Activated CD8-positive, alpha-beta memory T cell treated with anti-CD3 and anti-CD28 coated beads, Interleukin-2, amount 50 U/mL, for 1 hour (primary cell): ENCODE data around the gene C16orf74.

Source experiments
- DNase-seq: peaks from one replicate; pipeline ENCODE4 v3.0.0-alpha.2; 2020; ENCODE audit errors: extremely low read depth

C16orf74 gene

DNA sequence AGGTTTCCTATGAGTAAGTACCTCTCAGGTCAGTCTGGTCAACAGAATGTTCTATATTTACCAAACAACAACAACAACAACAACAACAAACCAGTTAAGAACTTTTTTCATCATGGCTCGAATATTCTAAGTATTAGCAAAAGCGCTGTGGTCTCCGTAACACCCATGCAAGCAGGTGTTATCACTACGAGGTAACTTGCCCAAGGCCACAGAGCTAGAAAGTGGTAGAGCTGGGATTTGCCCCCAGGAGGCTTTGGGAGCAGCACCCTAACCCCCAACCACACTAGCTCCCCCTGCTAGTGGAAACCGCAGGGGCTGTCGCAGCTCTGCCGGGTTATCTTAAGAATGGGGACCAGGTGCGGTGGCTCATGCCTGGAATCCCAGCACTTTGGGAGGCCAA lies 23.9 kb upstream of the C16orf74 start:
- no peak for DNase-seq

DNA sequence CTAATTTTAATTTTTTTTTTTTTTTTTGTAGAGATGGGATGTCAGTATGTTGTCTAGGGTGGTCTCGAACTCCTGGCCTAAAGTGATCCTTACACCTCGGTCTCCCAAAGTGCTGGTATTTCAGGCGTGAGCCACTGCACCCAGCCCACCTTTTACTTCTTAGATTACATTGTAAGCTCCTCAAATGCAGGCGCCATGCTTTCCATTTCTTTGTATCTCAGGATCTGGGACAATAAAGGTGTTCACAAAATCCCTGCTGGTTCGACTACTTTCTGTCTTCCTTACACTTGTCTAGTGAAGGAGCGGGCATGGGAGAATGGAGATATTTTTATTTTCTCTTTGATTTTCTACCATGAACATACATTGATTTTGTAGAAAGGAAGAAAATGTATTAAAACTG lies 23.2 kb upstream of the C16orf74 start:
- DNase-seq = no peak

DNA sequence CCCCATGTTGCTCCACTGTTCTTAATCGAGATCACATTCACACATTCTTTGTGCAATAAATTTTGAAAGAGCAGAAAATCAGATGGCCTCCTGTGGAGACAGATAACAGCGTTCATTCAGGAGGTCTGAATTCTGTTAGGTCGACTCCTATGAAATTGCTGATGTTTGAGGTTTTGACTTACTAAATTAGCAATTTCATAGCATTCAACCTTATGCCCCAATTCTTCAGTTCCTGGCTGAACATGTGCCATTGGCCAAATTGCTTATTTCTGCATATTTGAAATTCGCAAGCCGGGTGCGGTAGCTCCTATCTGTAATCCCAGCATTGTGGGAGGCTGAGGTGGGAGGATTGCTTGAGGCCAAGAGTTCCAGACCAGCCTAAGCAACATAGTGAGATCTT lies 22.1 kb upstream of the C16orf74 start:
- DNase-seq = no peak

DNA sequence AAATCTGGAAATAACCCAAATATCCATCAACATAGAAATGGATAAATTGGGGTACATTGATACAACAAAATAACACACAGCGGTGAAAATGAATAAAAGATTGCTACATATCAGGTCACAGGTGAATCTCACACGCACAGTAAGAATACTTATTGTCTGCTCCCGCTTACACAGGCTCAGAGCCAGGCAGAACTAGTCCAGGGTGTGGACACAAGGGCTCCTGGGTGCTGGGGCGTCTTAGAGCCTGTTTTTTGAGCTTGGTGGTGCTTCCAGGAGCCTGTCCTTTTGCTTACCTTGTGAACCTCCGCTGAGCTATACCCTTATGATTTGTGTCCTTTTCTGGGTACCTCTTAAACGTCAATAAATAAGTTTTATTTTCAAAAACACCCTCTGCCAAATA lies 19.8 kb upstream of the C16orf74 start:
- no peak for DNase-seq

DNA sequence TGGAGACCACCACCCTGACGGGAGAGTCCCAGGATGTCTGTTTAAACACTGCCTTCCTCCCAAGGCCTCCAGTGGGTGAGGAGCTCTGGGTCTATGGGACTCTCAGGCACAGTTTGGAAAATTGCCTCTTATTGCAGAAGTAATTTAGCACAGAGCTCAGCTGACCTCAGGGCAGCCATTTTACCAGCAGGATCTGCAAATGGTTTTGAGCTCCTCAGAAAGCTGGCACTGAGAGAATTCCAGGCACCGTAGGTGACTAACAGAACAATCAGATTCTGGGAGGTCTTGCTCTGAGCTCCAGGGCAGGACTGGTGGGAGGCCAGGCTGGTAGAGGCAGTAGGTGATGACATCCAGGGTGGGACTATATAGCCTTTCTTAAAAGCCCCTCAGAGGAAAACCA lies 17.3 kb upstream of the C16orf74 start:
- DNase-seq = no peak

DNA sequence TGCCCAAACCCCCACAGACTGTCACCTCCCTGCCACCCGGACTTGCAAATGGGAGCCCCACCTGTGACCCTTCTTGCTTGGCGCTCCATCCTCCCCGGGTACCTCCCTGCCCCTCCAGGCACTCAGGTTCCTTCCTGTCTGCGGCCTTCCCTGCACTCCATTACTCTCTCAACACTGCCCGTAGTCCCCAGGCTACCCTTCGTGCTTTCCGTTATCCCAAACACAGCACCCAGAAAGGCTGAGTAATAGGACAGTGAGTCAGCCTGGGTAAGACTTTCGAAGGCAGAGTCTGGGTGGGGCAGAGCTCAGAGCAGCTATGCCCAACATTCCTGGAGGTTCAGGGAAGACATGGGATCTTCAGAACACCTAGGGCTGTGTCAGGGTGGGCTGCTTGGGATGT lies 16.6 kb upstream of the C16orf74 start:
- DNase-seq = no peak

DNA sequence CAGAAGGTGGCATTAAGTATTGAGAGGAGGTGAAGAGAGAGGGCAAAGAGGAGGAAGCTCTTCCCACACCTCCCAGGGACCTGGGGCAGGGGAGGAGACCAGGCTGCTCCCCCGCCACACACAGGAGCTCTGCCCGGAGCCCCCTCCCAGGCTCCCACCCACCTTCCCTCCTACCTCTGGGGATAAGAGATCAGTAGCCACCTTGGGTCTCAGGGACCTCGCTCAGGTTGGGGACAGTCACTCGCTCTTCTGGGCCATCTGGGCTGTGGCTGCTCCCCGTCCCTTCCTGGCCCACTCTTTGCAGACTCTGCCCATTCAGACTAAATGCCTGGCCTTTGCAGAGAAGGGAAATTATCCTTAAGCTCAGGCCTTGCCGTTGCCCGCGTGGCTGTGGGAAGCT lies 14.9 kb upstream of the C16orf74 start:
- no peak for DNase-seq

DNA sequence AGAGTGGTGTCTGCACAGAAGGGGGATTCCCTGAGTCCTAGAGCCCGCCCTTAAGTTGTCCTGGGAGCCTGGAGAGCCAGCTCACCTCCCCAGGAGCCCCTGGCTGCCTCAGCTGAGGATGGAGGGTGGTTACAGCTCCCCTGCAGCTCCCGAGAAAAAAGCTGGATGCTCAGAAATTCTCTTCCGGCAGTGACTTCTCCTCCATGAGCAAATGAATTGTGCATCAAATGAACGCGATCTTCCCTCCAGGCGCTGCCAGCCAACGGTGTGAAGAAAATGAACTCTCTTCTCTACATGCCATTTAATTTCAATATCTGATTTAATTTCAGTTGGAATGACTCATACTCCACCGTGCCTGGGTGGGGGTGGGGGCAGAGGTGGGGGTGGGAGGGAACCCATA lies 14.3 kb upstream of the C16orf74 start:
- no peak for DNase-seq

DNA sequence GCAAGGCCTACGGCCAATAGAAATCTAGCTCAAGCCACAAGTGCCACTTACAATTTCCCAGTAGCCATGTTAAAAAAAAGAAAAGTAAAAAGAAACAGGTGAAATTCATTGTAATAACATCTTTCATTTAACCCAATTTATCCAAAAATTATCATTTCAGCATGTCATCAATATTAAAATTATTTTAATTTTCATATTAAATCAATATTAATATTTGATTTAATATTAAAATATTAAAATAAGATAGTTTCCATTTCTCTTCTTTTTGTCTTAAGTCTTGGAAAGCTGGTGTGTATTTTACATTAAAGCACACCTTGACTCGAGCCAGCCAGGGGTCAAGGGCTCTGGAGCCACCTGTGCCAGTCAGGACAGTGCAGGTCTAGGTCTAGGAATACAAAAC lies 12.7 kb upstream of the C16orf74 start:
- DNase-seq = no peak

DNA sequence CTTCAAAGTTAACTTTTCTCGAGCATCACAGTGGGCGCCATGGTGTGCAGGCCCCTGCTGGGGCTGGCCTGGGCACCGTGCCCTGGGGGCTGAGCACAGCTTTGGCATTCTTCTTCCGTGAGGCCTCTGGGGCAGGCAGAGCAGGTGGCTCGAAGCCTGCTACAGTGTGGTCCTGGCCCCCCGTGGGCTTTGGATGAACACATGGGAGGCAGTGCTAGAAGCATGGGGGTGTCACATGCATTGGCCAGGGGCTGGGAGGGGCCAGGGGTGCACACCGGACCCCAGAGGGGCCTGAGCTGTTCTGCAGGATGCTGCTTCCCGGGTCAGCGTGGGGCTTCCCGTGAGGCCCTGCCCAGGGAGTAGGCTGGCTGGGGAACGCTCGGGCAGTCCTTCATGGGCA lies 12.1 kb upstream of the C16orf74 start:
- DNase-seq = no peak

DNA sequence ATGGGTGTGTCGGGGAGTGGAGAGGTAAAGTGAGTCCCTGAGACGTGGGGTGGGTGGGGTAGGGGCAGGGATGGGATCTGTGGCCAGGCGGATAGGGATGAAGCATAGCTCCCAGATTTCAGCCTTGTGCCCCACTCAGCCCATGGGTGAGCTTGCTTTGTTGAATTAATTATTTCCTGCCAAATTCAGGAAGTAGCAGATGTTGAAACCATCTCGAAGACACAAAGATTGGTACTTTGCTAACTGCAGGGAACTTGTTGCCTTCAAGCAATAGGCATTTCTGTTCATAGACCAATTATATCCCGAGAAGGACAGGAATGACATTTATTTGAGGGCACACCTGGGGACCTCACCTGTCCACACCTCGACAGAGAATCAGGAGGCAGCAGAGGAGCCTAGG lies 11.0 kb upstream of the C16orf74 start:
- no peak for DNase-seq

DNA sequence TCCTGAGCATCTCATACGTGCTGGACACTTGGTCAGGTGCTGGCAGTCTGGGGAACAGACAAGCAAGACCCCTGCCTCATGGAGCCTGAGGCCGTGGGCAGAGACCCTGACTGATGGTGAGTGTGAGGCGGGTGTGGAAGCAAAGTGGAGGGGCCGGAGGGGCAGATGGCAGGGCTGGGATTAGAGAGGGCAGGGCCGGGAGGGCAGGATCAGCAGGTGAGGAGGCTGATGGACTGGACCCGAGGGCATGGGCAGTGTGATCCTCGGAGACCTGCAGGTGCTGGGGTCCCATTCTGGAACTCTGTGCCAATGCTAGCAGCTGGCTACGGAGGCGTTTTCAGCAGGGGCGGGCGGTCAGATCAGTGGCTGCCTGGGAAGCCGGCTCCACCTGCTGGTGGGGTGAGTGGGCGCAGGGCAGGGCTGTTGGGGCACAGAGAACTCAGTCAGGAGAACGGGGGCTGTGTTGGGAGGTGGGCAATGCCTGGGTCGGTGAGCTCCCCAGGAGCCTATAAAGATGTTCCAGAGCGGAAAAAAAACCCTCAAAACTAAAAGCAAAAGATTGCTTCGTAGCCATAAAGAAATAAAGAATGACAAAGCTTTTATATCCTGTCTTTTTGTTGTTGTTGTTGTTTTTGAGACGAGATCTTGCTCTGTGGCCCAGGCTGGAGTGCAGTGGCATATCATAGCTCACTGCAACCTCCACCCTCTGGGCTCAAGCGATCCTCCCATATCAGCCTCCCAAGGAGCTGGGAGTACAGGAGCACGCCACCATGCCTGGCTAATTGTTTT lies 8.9 kb upstream of the C16orf74 start:
- no peak for DNase-seq

DNA sequence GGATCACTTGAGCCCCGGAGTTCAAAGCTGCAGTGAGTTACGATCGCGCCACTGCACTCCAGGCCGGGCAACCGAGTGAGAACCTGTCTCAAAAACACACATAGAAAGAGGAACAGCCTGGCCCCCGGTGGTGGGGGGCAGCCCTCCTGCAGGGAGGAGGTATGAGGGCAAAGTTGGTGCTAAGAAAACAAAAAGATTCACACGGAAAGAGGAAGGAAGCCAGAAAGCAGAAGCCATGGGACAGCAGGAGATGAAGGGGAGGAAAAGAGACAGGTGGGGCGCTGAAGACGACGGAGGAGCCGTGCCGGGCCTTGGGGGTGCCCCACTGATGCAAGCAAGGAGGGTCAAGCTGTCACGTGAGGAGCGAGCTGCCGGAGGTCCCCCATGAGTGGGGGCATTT lies 8.2 kb upstream of the C16orf74 start:
- no peak for DNase-seq

DNA sequence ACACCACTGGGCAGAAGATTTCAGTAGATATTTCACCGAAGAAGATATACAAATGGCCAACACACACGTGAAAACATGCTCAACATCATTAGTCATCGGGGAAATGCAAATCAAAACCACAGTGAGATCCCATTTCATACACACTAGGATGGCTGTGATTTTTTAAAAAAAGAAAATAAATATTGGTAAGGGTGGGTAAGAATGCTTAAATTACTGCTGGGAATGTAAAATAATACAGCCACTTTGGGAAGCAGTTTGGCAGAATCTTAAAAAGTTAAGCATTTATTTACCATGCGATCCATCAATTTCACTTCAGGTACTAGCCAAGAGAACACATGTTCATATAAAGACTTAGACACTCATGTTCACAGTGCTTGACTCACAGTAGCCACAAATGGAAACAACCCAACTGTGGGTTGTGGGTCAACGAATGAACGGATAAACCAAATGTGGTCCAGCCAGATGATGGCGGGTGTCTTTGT lies 6.5 kb upstream of the C16orf74 start:
- DNase-seq = no peak

DNA sequence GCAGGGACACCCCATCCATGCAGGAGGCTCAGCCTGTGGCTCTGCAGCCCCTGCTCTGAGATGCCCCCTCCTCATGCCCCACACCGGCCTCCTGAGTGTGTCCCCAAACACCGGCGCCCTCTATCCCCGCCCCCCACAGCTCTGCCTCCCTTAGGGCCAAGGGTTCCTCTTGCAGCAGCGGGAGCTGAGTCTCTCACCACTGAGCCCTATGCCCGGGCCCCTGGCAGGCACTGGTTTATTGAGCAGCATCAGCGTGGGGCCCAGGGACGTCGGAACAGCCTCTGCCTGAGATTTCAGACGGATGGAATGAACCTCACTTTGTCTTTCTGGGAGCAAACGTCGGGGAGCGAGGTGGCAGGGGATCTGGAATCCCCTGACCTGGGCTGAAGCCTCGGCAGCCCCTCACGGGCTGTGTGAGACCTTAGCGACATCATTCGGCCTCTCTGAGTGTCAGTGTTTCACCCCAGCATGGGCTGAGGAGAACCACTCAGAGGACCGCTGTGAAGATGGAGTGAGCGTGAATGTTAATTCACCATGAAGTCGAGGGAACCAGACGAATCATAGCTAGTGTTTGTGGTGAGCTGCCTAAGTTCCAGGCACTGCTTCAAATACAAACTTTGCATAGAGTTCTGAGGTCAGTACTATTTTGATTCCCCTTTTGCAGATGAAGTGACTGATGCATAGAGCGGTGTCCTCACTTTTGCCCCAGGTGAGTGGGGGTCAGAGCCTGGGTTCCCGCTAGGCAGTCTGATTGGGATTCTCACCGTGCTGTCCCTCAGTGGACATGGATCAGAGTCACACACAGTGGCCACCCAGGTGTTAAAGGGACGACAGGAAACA lies 5.3 kb upstream of the C16orf74 start:
- no peak for DNase-seq

DNA sequence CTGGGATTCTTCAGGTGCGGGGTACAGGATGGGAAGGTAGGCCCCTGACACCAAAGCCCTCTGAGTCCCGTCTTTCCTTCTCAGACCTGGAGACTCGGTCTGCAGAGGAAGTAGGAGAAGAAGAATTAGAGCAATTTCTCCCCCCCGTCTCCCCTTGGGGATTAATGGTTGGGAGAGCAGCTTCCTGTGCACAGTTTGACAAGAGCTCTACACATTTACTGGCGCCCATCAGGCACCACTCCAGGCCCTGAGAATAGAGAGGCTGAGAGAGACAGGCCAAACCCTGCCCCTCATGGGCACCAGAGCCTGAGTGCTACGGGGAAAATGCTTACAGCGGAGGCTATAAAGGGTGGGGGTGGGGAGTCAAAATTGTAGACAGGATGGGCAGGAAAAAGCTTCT lies 3.5 kb upstream of the C16orf74 start:
- no peak for DNase-seq

DNA sequence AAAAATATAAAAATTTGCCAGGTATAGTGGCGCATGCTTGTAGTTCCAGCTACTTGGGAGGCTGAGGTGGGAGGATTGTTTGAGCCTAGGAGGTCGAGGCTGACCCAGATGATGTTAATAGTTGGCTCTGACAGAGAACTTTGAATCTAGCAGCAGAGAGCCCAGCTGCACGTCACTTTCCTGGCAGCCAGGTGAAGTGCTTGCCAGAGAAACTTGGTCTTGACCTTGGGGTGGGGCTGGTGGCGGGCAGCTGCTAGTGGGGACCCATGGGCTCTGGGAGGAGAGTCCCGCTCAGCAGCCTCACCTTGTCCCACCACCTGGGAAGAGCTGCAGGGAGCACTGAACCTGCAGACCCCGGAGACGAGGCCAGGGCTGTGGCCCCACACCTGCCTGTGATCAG lies 3.1 kb upstream of the C16orf74 start:
- DNase-seq = no peak

DNA sequence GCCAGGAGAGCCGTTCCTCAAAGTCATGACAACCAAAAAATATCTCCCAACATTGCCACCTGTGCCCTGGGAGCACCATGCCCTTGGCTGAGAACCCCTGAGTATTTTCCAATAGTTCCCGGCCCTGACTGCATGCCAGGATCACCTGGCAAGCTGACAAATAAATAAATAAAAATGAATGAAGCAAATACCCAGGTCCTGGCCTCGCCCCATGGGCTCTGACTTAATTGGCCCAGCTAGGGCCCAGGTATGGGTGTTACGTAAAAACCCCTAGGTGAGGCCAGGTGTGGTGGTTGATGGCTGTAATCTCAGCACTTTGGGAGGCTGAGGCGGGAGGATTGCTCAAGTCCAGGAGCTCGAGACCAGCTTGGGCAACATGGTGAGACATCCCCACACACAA lies 2.7 kb upstream of the C16orf74 start:
- DNase-seq = no peak

DNA sequence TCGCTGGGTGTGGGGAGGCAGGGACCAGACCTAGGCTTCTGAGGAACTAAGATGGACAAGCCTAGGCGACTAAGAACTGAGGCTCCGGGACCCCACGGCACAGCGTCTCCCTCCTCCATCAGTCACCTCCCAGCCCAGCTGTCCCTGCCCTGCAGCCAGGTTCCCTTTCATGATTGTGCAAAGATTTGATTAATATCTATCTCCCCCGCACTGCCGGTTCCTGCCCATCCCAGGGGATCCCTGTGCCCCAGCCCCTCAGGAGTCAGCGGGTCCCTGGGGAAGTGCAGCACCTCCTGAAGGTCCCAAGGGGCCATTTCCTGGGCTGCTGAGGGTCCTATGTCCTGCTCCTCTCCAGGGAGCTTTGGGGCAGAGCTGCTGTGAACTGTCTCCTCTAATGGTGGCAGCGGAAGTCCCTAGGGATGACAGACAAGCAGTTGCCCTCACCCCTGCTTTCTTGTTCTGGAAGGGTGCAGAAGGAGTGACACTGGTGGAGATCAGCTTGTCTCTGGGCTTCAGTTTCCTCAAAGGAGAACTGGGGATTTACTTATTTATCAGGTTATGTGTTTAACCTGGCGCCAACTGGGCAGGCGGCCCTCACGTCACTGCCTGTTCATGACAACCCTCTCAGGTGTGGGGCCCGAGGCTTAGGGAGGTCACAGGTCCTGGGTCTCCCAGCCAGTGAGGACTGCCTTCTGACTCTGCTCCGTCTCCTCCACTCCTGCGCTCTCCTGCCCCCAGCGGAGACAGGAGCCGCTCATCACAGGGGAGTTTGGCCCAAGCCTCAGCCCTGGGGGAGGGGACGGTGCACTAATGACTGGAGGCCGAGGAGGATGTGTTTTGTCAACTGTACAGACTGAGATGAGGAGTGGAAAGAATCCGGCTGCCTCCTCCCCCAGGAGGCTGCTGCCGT lies 1.9 kb upstream of the C16orf74 start:
- no peak for DNase-seq

DNA sequence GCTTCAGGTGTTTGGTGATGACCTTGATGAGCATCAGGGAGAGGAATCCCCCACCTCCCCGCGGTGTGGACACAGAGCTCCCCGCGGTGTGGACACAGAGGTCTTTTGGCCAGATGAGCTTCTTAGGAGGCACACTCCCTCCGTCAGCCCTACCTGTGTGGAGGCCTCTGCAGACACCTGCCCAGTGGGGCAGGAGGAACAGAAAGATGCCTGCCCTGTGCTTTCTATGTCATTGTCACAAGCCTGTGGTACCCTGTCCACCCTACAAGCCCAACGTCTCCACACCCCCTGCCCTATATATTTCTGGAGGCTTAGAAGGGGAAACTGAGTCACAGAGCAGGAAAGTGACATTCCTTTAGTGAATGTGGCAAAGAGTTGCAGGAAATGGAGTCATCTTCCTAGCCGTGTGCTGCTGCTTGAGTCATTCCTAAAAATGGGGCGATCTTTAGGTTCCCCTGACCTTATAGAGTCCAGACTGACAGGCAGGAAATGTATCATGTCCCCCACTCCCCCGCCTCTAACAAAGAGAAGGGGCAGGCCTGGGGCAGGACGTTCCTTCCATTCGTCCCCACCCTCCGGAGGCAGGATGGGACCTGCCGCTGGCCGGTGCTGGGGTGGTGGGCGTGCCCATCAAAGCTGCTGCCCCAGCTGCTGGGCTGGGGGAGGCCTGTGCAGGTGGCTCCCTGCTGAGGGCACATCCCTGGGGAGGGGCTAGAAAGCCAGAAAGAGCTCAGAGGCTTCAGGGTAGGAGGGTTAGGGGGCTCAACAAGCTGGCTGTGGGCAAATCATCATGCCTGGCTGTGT lies 1.0 kb upstream of the C16orf74 start:
- no peak for DNase-seq

DNA sequence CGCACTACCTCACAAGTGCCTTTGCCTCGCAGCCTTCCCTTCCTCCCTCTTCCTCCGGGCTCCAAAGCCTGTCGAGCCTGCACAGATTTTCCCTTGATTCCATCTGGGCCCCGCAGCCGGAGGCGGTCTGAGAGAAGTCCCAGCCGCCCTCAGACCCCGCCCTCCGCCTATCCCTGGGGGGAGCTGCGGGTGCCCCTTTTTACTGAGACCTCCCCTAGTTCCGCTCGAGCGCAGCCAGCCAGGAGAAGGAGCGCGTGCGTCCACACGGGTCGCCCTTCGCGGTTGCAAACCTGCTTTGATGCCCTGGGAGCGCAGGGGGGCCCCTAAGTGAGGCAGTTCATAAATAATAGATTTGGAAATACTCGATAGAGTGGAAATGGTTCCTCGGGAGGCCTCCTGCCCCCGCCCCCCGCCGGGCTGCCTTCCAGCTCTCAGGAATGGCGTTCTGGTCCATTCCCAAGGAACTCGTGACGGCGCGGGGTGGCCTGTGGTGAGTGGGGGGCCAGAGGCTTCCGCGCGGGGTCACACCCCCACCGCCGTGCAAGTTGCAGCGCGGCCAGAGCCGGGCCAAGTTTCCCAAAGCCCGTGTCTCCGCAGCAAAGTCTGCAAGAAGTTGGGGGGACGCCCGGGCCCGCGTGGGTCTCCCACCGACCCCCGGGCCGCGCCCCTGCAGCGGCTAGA lies 610 bp downstream of the C16orf74 start:
- DNase-seq = no peak
